ENCODE measurements around the gene CAMK2A. TPM values are rescaled to one million over a fixed set of nuclear protein-coding genes. Genes with fewer than 3 reads are reported as not detected.

CAMK2A gene
- total and polyA plus RNA-seq, 2 experiments from 2014 or later: 11.8 to 47.7 TPM

DNA sequence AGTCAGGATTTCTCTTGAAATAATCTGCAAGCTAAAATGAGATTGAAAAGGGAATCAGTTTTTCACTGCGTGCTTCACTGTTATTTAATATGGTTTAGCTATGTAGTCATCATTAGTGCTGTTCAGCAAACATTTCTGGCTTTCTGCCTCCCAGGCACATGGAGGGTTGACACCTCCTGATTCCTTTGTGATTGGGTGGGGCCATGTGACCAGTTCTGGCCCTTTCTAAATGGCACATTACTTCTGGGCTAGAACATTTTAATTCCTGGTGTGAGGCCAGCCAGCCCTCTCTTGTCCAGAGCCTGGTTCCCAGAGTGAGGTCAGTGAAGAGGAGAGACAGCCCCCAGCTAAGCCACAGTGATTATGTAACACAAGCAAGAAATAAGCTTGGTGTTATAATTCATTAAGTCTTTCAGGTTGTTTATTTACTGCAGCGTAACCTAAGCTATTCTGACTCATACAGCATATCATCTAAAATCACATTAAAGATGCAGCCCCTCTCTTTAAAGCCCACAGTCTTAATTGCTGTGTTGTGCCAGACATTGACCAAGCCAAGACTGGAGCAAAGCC lies 30.6 kb upstream of the CAMK2A start:
- peak in 1 of 2 donors; percentile 88 for DNase-seq (ENCODE audit: low read depth in 1 of 2, low spot score in 1 of 2)
- TF ChIP-seq, protein P1, sequence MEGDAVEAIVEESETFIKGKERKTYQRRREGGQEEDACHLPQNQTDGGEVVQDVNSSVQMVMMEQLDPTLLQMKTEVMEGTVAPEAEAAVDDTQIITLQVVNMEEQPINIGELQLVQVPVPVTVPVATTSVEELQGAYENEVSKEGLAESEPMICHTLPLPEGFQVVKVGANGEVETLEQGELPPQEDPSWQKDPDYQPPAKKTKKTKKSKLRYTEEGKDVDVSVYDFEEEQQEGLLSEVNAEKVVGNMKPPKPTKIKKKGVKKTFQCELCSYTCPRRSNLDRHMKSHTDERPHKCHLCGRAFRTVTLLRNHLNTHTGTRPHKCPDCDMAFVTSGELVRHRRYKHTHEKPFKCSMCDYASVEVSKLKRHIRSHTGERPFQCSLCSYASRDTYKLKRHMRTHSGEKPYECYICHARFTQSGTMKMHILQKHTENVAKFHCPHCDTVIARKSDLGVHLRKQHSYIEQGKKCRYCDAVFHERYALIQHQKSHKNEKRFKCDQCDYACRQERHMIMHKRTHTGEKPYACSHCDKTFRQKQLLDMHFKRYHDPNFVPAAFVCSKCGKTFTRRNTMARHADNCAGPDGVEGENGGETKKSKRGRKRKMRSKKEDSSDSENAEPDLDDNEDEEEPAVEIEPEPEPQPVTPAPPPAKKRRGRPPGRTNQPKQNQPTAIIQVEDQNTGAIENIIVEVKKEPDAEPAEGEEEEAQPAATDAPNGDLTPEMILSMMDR (IDR thresholded peaks at IDR 0.05; ENCODE audit: low read depth, low read length): no peak
- Histone ChIP-seq H3K27ac (peak overlapping the region; percentile 20), H3K9me3 (ENCODE audit: low read depth) (no peaks in the 10 kb centered on the region), H3K36me3 (no peaks in the 10 kb centered on the region), H3K4me3 (no peak overlapping the region), H3K4me1 (ENCODE audit: low read depth) (peaks cover 17% of the 10 kb centered on the region), H3K27me3 (no peaks in the 10 kb centered on the region)

DNA sequence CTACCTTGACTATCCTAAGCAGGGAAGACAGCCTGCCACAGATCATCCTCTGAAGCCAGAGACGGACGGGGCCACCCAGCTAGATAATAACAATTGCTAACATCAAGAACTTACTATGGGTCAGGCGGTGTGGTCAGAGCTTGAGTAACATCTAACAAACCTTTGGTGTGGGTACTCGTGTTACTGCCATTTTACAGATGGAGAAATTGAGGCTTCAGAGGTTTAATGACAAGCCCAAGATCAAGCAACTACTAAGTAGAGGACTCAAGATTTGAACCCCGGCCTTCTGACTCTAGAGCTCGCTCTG lies 29.9 kb upstream of the CAMK2A start:
- no peaks in the 10 kb centered on the region for H3K27me3 ChIP-seq
- peaks cover 17% of the 10 kb centered on the region for H3K4me1 ChIP-seq (ENCODE audit: low read depth)
- H3K27ac ChIP-seq: peak overlapping the region; percentile 61
- H3K4me3 ChIP-seq: no peak overlapping the region
- TF ChIP-seq, protein P1 (IDR thresholded peaks at IDR 0.05; ENCODE audit: low read depth, low read length): no peak
- H3K9me3 ChIP-seq (ENCODE audit: low read depth): no peaks in the 10 kb centered on the region
- no peak for DNase-seq (ENCODE audit: low read depth in 1 of 2, low spot score in 1 of 2)
- no peaks in the 10 kb centered on the region for H3K36me3 ChIP-seq

DNA sequence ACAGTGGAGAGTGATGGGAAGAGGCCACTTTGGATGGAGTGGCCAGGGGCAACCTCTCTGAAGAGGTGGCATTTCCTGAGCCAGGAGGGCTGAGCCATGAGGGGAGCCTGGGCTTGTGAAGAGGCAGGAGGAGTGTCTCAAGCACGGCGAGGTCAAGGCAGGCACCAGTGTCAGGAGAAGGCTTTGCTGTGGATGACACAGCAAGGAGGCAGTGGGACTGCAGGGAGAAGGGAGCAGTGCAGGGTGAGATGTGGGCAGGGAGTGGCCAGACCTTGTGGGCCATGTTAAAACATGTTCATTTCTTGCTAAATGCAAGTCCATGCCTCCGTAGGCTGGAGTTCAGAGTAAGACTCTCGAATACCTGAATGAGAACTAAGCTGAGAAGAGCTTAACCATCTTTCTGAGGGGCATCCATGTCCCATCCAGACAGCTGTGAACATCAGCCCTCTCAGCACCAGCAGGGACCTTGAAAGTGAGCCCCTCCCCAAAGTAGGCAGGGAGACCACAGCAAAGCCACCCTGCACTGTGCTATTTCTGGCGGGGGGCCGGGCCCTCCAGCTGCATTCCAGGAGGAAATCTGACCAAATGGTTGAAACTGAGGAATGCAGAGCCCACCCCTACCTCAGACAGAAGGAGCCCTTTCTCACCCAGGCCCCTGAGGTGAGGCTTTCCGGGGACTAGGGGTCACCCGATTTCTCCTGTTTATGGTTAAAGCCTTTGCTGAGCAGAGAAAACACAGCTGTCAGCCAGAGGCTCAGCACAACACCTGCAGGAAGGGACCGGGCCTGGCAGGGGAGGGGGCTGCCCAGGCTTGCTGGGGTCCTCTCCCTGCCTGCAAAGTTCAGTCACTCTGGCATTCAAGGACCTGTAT lies 29.3 kb upstream of the CAMK2A start:
- H3K27me3 ChIP-seq: no peaks in the 10 kb centered on the region
- TF ChIP-seq, protein P1 (IDR thresholded peaks at IDR 0.05; ENCODE audit: low read depth, low read length): no peak
- no peak overlapping the region for H3K4me3 ChIP-seq
- no peaks in the 10 kb centered on the region for H3K9me3 ChIP-seq (ENCODE audit: low read depth)
- H3K36me3 ChIP-seq: no peaks in the 10 kb centered on the region
- no peak for DNase-seq (ENCODE audit: low read depth in 1 of 2, low spot score in 1 of 2)
- H3K4me1 ChIP-seq (ENCODE audit: low read depth): peaks cover 17% of the 10 kb centered on the region
- peak overlapping the region; percentile 61 for H3K27ac ChIP-seq

DNA sequence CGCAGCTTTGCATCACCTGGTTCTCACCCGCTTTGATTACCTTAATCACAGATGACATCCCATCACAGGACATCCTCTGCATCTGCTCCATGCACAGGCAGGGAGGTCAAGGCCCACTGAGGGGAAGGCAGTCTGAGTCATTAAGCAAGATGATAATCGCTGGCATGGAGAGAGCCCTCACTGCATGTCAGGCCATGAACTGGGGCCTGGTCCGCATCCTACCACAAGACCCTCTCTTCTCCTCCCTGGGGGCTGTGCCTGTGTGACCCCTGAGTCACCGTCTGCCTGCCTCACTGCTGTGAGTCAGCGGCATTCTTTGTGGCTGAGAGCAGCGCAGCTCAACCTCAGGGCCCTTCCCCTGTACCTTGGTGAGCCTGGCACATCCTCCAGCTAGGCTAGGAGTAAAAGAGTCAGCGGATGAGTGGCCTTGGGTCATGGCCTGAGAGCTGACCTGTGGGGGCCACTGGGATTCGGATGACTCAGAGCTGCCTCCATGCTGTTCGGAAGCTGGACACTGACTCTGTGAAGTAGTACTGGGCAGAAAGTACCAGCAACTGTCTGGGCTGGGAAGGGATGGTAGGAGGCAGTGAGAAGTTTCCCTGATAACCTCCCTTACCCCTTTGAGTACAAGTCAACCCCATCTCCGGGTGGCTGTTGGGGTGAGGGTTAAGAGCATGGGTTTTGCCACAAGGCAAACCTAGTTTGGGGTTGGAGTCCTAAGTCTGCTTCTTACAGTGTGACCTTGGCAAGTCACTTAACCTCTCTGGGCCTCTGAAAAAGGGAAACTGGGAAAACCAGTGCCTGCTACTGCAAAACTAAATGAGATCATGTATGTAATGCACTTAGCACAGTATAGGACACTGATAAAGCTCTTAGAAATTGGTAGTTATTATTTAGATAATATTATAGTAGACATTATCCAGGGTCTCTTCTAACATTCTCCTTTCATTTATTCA lies 27.8 kb upstream of the CAMK2A start:
- Histone ChIP-seq H3K36me3 (no peaks in the 10 kb centered on the region), H3K4me1 (ENCODE audit: low read depth) (peaks cover 17% of the 10 kb centered on the region), H3K4me3 (no peak overlapping the region), H3K27me3 (no peaks in the 10 kb centered on the region), H3K27ac (peak overlapping the region; percentile 37), H3K9me3 (ENCODE audit: low read depth) (no peaks in the 10 kb centered on the region)
- DNase-seq (ENCODE audit: low read depth in 1 of 2, low spot score in 1 of 2): peak in 1 of 2 donors; percentile 85
- TF ChIP-seq, protein P1 (IDR thresholded peaks at IDR 0.05; ENCODE audit: low read depth, low read length): no peak

DNA sequence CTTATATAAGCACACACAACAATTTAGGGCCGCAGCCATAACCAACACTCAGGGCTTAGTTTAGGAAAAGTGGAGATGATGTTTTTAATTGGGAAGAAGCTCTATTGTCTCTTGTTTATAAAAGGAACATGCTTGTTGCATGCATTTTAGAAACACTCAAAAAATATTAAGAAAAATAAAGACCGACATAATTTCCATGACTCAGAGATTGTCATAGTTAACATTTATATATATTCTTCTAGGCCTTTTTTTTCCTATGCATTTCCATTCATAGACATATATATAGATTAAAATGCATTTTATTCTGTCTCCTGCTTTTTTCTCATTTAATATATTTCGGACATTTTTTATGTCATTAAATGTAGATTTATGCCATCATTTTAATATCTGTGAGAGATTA lies 26.7 kb upstream of the CAMK2A start:
- Histone ChIP-seq H3K4me3 (no peak overlapping the region), H3K9me3 (ENCODE audit: low read depth) (no peaks in the 10 kb centered on the region), H3K27ac (no peak overlapping the region)

More for the DNA sequence above, 26.7 kb upstream of the CAMK2A start:
- Histone ChIP-seq H3K27me3 (no peaks in the 10 kb centered on the region), H3K4me1 (ENCODE audit: low read depth) (peaks cover 17% of the 10 kb centered on the region), H3K36me3 (no peaks in the 10 kb centered on the region)
- TF ChIP-seq, protein P1 (IDR thresholded peaks at IDR 0.05; ENCODE audit: low read depth, low read length): no peak
- no peak for DNase-seq (ENCODE audit: low read depth in 1 of 2, low spot score in 1 of 2)

All from cardiac muscle cell (in vitro differentiated cells and primary cell).